Sciatic nerve (tissue), 2 donors: Measurements from ENCODE around the gene SPDYE11. TPM values are rescaled to one million over a fixed set of nuclear protein-coding genes. Genes with fewer than 3 reads are reported as not detected.
"Not testable (repeated sequence)": the region's sequence is repeated elsewhere in the genome, so short reads cannot be mapped to it uniquely, and the experiment has no call there.

Experiments used
- ATAC-seq: fragments of 200-7000 bp; cut with Tn5 transposase; one replicate; pipeline ENCODE4 v1.9.1; 2020; ENCODE audit warnings: mild to moderate bottlenecking, moderate library complexity
- DNase-seq: peaks from one replicate; pipeline ENCODE4 v3.0.0-alpha.2; 2020; ENCODE audit warnings: low spot score
- intact Hi-C: fragments of 100-400 bp; cut with DNase I; formaldehyde crosslinking; loops from one replicate; pipeline ENCODE4 v1.14.2; 2022
- total RNA-seq: library from RNA; stranded (reverse); fragmentation: NEBNext Ultra II Directional; extraction: Animal tissue kit (Norgen Biotek cat#: 25700); gene quantifications from one replicate; pipeline ENCODE4 v1.2.1, GENCODE V29; 2021
- donor health status: DM: no; HTN: no; CAD: no.
- donor health status: DM: no; HTN: no; CAD: no.

The SPDYE11 gene
- not detected for total RNA-seq

GRCh38 chr7:73057811-73058210 is at the start of gene SPDYE11:
TSS of gene SPDYE11 (minus strand) at chr7:73057911. CDS start at chr7:73056111, 1,800 bp downstream.
- ATAC-seq, DNase-seq, intact Hi-C loops: not testable (repeated sequence)

GRCh38 chr7:73085938-73086337 is 28.2 kb upstream of the SPDYE11 start, which contains the start of gene SPDYE9:
TSS of gene SPDYE9 (minus strand) at chr7:73086038. CDS start at chr7:73084238, 1,800 bp downstream.
- intact Hi-C loops, ATAC-seq, DNase-seq: not testable (repeated sequence)

- ATAC-seq, DNase-seq, intact Hi-C loops: not testable (repeated sequence)
Measured at GRCh38 chr7:73029666-73030065, 28.0 kb downstream of the SPDYE11 start, which contains the start of gene SPDYE8. TSS of gene SPDYE8 (minus strand) at chr7:73029766. CDS start at chr7:73027966, 1,800 bp downstream.

- ATAC-seq, intact Hi-C loops: not testable (repeated sequence)
- peak; percentile 51 for DNase-seq
Measured at GRCh38 chr7:73006491-73006890, 51.2 kb downstream of the SPDYE11 start.

- ATAC-seq: peak; percentile 98
- DNase-seq: peak; percentile 92
- intact Hi-C loops: not testable (repeated sequence)
Measured at GRCh38 chr7:73005693-73006447, 51.8 kb downstream of the SPDYE11 start.

- DNase-seq (peak; percentile 78), ATAC-seq (peak; percentile 96)
- intact Hi-C loops: not testable (repeated sequence)
Measured at GRCh38 chr7:73005356-73005692, 52.4 kb downstream of the SPDYE11 start.

GRCh38 chr7:72997887-72998468 is 59.7 kb downstream of the SPDYE11 start:
- intact Hi-C loops, DNase-seq, ATAC-seq: not testable (repeated sequence)

Other genes with a start within 250 kb of the SPDYE11 start
- gene TYW1B, start 229.7 kb downstream of the SPDYE11 start, total RNA-seq: 4.8 TPM
- gene POM121, start 132.8 kb downstream of the SPDYE11 start, total RNA-seq: 32.5 TPM
- gene TRIM74, start 88.4 kb downstream of the SPDYE11 start, total RNA-seq: 2.0 TPM
- gene SPDYE8, start 28.1 kb downstream of the SPDYE11 start, total RNA-seq: not detected
- gene SPDYE9, start 28.1 kb upstream of the SPDYE11 start, total RNA-seq: not detected